NK-92 (cell line): Measurements from ENCODE around the gene LRFN4.

ENCODE experiments used
- DNase-seq: peaks from one replicate; lab custom pipeline; 2025; ENCODE audit not compliant: unreplicated experiment; lab: John Stamatoyannopoulos, UW

The LRFN4 gene

DNA sequence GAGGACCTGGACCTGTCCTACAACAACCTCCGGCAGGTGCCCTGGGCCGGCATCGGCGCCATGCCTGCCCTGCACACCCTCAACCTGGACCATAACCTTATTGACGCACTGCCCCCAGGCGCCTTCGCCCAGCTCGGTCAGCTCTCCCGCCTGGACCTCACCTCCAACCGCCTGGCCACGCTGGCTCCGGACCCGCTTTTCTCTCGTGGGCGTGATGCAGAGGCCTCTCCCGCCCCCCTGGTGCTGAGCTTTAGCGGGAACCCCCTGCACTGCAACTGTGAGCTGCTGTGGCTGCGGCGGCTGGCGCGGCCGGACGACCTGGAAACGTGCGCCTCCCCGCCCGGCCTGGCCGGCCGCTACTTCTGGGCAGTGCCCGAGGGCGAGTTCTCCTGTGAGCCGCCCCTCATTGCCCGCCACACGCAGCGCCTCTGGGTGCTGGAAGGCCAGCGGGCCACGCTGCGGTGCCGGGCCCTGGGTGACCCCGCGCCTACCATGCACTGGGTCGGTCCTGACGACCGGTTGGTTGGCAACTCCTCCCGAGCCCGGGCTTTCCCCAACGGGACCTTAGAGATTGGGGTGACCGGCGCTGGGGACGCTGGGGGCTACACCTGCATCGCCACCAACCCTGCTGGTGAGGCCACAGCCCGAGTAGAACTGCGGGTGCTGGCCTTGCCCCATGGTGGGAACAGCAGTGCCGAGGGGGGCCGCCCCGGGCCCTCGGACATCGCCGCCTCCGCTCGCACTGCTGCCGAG lies 1.5 kb downstream of the LRFN4 start:
- DNase-seq: no peak

DNA sequence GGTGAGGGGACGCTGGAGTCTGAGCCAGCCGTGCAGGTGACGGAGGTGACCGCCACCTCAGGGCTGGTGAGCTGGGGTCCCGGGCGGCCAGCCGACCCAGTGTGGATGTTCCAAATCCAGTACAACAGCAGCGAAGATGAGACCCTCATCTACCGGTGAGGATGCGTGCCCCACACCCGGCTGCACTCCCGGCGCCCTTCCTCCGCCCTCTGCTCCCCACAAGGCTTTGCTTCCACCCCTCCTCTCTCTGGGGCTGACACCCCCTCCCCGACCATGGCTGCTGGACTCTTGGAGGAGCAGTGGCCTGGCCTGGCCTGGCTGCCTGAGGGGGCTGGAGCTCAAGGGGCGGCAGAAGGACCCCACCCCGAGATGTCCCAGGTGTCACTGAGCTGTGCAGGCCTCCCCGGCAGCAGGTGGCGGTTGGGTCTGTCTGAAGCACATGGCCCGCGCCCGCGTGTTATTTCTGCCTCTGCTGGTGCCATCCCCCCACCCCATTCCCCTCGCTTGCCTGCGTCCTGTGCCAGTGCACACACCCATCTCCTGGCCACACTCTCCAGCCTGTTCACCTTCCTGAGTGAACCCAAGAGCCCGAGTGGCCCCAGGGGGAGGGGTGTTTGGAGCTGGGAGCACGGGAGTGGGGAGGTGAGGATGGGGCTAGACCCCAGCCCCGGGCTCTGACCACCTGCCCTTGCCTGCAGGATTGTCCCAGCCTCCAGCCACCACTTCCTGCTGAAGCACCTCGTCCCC lies 2.2 kb downstream of the LRFN4 start:
- DNase-seq: no peak

DNA sequence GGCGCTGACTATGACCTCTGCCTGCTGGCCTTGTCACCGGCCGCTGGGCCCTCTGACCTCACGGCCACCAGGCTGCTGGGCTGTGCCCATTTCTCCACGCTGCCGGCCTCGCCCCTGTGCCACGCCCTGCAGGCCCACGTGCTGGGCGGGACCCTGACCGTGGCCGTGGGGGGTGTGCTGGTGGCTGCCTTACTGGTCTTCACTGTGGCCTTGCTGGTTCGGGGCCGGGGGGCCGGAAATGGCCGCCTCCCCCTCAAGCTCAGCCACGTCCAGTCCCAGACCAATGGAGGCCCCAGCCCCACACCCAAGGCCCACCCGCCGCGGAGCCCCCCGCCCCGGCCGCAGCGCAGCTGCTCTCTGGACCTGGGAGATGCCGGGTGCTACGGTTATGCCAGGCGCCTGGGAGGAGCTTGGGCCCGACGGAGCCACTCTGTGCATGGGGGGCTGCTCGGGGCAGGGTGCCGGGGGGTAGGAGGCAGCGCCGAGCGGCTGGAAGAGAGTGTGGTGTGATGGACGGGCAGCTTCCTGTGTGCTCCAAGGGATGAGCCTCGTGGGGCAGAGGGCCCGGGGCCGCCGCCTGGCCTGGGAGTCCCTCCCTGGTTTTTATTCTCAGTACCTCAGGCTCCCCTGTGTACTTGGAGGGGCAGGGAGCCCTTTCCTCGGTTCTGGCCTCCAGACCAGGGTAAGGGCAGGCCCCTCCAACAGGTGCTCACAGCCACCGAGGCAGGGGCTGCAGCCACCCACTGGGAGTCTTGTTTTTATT lies 3.0 kb downstream of the LRFN4 start:
- DNase-seq: no peak

DNA sequence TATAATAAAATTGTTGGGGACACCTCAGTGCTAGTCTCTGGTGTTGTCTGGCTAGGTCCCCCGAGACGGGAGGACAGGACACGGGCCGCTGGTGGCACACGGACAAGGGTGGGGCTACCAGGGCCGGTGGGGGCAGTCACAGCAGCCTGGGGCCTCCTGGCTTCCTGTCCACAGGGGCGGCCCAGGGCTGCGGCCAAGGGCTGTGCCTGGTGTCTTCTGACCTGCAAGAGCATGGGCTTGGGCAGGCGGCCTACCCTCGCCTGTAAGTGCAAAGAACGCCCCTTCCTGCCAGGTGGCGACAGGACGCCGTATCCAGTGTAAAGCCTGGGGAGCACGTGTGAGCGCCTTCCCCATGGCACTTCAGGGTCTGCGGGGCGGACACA lies 3.6 kb downstream of the LRFN4 start:
- DNase-seq: no peak

DNA sequence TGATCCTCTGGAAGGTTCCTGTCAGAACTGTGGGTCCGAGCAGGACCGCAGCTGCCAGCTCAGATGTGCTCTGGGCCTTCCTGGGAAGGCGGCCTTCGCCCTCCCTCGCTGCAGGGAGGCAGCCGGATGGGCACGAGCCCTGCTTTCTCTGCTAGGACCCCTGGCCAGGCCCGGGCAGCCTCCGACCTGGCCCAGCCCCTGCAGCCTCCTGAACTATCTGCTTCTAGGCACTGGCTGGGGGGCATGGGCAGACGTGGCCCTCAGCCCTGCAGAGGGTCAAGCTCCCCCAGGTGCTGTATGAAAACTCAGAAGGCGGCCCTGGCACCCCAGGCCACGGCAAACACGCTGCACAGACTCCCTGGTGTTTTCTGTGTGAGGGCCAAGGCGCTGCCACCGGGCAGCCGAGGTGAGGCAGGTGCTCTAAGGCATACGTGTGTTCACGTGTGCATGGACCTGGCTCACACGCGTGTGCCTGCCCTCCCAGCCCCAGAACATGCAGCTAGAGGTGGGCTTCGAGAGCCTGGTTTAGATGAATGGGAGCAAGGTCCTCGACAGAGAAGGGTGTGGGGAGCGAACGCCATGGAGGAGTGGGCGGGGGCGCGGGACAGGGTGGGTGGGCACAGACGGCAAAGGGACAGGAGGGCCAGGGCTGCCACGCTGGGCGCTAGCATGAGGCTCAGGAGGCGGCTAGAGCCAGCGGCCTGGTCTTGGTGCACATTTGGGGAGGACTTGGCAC lies 4.3 kb downstream of the LRFN4 start:
- DNase-seq: no peak

DNA sequence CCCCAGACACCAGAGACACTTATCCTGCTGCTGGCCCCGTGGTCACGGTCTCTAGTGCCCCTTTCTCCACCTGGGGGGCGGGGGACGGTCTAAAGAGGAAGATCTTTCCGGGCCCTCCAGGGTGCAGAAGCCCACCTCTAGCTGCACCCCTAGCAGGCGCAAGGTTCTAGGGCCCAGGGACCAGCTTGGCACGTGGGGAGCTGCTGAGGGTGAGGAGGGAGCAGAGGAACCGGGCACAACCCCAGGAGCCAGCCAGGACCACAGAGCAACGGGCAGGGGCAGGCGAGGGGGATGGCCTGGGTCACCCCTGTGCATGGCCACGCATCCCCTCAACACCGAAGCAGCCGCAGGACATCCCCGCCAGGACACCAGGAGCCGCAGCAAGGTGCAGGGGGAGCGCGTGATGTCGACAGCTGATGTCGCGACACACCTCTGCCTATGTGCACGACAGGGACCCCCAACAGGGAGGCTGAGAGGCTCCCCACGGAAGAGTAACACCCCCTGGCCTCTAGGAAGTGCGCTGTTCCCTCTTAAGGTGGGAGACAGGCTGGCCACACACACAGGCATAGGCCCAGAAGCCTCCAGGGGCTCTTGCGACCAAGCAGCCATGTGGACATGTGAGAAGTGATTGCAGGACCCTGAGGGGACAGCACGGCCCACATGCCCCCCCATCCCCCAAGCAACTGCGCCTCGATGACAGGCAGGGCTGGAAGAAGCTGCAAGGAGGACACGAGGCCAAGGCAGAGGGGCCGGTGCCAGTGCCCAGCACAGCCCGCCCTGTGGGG lies 5.1 kb downstream of the LRFN4 start:
- DNase-seq: no peak

DNA sequence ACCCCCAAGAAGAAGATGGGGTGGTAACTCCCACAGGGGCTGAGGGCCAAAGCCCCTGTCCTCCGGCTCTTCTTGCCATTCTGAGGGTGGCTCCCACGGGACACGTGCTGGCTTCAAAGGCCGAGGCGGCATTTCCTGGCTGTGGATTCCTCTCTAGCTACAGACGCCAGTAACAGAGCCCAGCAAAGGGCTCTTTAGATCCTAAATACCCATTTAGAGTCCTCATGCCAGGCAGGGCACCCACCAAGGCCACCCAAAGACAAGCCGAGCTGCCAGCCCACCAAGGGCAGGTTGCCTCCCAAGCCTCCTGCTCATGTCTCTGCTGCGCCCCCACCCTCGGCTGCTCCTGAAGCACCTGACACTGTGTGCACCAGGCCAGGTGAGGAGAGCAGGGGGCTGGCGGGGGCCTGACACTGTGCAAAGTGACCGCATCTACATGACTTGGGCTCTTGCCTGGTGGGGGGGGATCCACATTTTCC lies 5.7 kb downstream of the LRFN4 start:
- no peak for DNase-seq

DNA sequence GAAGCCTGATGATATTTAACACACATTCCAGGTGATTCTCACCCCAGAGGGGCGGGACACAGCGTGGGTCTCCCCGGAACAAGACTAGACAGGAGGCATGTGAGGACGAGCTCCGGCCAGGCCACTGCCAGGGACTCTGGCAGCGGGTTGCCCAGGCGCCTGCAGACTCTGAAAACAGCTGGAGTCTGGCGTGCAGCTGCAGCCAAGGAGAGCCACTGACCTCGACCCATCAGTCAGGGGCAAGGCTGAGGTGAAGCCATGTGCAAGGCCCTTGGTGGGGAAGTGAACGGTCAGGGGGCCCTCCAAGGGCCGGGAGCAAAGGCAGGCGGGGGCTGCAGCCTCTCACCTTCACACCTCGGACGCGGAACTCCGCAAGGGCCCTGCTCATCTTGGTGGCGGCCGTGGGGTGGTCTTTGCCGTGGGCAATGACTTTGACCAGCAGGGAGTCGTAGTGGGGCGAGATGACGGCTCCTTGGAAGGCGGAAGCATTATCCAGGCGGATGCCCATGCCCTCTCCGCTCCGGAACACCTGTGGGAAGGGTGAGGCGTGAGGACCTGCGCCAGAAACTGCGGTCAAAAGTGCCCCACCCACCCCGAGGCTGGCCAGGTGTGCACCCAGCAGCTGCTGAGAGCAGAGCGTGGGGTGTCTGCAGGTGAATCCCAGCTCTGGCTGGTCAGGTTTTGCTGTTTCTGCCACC lies 6.7 kb downstream of the LRFN4 start:
- DNase-seq: no peak

DNA sequence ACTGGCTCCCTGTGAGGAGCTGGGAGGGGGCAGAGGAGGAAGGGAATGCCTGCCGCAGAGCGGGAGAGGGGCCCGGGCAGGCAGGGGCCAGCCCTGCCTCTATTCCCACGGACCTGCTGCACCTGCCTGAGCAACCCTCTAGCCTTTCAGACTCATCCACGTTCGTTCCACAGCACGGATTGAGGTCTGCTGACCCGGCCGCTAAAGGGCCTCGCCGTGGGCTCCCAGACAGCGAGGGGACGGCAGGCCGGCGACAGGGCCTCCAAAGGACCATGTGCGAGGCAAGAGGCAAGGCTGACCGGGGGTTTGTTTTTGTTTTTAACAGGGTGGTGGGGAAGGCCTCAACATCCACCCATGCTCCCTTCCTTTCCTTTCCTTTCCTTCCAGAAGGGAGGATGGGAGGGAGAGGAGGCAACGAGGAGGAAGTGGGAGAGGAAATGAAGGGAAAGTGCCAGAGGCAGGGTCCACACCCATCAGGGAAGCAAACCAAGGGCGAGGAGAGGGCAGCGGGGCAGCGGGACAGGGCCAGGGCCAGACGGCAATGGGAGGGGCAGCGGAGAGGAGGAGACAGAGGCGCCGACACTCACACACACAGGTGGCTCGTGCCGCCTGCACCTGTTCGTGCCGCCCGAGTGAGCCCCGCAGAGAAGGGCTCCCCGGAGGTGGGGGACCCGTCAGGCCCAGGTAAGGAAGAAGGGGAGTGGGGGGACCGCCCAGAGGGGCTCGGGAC lies 7.5 kb downstream of the LRFN4 start:
- DNase-seq: no peak

DNA sequence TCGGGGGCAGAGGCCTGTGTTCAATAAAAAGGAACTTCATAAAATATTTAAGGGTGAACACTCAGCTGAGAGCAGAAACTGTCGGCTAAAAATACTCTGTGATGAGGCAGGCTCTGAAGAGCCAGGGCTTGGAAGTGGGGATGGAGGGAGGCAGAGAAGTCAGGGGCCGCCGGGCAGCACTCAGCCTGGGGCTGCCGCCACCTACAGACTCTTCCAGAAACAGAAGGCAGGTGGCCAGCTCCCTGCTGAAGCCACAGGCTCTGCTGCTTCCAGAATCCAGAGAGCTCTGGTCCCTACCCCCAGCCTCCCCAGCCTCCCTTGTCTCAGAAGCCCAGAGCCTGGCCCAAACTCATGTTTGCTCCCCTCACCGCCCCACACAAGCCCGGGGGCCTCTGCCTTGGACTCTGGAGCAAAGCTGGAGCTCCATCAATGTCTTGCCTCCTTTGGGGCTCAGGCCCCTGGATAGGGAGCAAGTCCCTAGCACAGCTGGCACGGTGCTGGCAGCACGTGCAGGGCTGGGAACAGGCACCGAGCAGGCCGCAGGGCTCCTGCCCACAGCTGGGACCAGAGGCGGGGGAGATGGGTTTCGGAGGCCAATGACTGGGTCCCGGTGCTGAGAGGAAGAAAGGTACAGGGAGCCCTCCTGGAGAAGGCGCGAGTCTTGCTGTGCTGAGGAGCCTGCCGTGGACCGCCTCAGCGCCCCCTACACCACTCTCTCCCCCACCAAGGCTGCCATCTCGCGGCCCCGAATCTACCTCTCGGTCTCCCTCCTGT lies 8.2 kb downstream of the LRFN4 start:
- no peak for DNase-seq

DNA sequence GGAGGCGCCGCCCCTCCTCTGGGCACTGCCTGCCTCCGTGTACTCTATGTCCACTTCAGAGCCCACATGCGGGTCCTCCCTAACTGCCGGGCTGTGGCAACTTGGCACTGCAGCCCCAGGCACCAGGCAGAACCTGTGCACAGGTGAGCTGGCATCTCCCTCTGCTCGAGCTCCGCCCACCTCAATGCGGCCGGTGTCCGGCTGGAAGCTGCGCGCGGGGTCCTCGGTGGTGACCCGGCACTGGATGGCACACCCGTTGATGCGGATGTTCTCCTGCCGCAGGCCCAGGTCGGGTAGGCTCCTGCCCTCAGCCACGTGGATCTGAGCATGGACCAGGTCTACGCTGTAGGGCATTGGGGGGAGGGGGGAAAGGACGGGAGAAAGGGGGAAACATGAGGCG lies 9.1 kb downstream of the LRFN4 start:
- no peak for DNase-seq

DNA sequence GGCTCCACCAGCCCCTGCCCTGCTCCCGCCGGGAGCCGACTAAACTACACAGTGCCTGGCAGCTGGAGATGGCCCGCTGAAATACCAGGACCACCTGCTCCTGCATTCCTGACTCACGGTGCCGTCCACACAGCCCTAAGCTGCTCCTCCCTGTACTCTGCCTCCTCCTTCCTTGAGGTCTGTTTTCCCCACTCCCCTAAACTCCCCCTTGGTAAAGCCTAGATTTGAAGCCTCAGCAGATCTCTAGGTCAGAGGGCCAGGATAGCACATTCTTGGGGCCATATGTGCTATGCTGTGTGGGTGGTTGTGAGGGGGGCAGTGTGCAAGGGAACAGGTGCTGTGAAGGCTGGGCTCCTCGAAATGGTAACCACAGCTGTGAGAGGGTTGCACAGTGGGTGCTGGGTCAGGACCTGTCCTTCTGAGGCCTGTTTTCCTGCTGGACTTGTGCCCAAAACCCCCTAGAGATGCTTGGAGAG lies 9.7 kb downstream of the LRFN4 start:
- DNase-seq: no peak

DNA sequence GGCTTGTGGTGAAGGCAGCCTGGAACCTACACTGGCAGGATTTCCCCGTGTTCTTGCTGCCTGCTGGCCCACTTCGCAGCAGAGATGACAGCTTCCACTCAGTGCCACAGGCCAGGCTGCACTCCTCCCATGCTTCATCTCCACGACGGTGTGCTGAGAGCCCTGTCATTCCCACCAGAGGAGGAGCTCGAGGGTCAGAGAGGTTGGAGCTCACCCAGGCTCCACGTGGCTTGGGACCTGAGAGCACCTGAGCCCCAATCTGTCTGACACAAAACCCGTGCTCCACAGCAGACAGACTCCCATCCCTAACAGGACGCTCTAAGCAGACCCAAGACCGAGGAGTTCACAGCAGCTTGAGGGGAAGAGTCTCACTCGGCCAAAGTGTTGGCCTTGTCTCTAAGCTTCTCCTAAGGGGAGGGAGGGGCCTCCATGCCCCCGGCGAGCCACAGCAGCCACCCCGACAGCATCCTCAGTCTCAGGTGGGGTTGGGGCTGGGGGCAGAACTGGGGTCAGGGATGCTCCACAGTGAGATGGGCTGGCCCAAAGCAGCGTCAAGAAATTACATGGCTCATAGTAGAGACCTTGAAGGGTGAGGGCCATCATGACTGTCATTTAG lies 10.7 kb downstream of the LRFN4 start:
- no peak for DNase-seq

DNA sequence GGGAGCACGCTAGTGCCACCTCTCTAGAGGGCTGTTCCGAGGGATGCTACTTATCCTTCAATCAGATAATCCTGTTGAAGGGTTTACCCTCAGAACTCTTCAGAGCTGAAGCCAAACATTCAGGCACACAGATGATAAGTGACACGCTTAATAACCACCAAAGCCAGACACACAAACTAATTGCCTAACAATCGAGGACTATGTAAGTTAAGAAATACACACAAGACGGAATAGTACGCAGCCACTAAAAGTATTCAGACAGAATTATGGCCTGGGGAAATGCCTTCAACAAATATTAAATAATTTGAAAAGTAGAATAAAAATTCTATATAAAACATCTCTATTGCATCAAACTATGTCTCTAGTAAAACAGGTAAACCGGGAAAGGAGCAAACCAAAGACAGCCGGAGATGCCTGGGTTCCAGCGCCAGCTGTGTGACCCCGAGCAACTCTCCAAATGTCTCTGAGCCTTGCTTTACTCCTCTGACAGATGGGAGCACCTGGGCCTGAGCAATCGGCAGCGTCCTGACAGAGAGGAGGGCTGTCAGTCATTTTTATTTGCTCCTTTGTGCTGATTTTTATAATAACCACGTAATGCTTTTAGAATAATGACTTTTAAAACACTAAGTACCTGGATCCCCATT lies 11.3 kb downstream of the LRFN4 start:
- no peak for DNase-seq

DNA sequence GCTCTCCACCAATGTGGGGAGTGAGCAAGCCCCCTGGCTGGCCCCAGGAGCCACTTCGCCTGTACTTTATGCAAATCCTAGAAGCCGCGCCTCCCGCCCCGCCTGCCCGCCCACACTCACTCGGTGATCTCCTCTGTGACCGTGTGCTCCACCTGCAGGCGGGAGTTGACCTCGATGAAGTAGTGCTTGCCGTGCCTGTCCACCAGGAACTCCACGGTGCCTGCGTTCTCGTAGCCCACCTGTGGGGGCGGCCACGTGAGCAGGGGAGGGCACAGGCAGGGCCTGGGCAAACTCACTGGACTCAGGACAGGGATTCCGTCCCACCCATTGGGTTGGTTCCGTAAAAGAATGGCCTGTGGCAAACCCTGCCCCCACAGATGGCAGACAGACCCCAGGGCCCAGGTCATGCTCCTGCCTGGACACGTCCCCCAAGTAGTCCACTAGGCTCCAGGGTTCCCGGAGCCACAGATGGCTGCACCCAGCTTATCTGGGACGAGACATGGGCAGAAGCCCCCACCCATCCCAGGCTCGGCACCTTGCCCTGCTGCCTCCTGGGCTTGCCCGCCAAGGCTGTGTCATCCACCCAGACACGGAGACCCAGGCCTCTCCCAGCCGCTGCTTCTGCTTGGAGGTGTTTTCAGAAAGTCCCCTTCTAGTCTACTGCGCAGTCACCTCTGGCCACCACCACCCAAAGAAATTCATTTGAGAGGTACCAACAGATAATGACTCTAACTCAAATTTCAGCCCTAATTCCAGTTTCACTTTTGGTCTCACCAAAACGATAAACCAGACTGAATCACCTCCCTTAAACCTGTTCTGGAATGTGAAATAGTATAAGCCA lies 12.1 kb downstream of the LRFN4 start:
- DNase-seq: no peak

DNA sequence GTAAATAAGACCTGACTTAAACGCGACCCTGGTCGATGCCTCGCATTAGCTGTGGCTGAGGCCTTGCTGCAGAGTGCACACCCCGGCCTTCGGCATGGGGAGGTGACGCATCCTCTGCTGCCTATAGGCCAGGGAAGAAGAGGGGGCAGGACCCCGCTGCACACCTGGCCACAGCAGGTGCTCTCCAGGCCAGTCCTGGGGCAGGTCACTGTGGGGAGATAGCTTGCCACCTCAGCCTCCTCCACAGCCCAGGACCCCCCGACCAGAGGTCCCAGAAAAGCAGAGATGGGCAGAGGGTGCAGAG lies 12.7 kb downstream of the LRFN4 start:
- no peak for DNase-seq

DNA sequence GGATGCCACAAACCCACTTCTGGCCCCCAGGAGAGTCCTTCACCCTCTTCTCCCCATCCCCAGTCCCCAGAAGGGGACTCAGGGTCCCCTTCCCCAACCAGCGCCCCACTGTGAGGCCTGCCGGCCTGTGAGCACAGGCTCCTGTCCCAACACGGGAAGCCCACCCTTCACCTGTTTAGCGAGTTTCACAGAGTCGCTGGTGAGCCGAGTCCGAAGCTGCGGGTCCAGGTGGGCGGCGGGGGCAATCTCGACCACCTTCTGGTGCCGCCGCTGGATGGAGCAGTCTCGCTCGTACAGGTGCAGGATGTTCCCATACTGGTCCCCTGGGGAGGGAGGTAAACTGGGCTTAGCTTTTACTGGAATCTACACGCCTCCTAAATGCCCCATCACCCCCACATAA lies 13.3 kb downstream of the LRFN4 start:
- DNase-seq: no peak
